H1 (cell line): ENCODE results near the gene RASL10A.

Source experiments
- GABPA ChIP-seq: IDR thresholded peaks from 2 replicates; pipeline ENCODE4 v1.6.1; 2011; ENCODE audit warnings: mild to moderate bottlenecking, low read length, moderate library complexity, borderline replicate concordance; ENCODE audit not compliant: insufficient read depth
- KDM1A ChIP-seq: fragments of 200-600, 300-600 bp; sonication (generic); IDR thresholded peaks from 2 replicates; pipeline ENCODE4 v1.7.1; 2016; ENCODE audit warnings: mild to moderate bottlenecking, low read length, borderline replicate concordance
- MAFK ChIP-seq: IDR thresholded peaks from 2 replicates; pipeline ENCODE4 v1.6.1; 2012; ENCODE audit warnings: low read depth, mild to moderate bottlenecking, improper control_type of control experiment, low read length
- POLR2A ChIP-seq, 2 experiments: IDR thresholded peaks; 1 replicate in 1 of 2; 2 replicates in 1 of 2; pipeline ENCODE4 v1.6.1; 2011; ENCODE audit warnings: low read depth in 2 of 2, low read length in 2 of 2, mild to moderate bottlenecking in 2 of 2; ENCODE audit errors: control extremely low read depth in 1 of 2
- RXRA ChIP-seq: IDR thresholded peaks from 2 replicates; pipeline ENCODE4 v1.6.1; 2011; ENCODE audit warnings: low read depth, mild to moderate bottlenecking, low read length, moderate library complexity; ENCODE audit not compliant: insufficient read depth
- TAF1 ChIP-seq: IDR thresholded peaks from 2 replicates; pipeline ENCODE4 v1.6.1; 2011; ENCODE audit warnings: mild to moderate bottlenecking, low read depth, low read length

- TF ChIP-seq RXRA (no peak), MAFK (no peak), TAF1 (no peak), POLR2A (IDR thresholded peaks at IDR 0.05; ENCODE audit: control extremely low read depth in 1 of 2, low read depth in 2 of 2, low read length in 2 of 2) (no peak), KDM1A (no peak), GABPA (no peak)
These were observed 26.7 kb downstream of the RASL10A start for GRCh38 chr22:29288837-29289236.
